Tibial nerve (tissue), 3 donors: Measurements from ENCODE around the gene PTPN3.

Experiments
- CTCF ChIP-seq, 5 experiments: fragments of 200-600 bp in 3 of 5; fragments of 450-650 bp in 2 of 5; sonication (generic) in 3 of 5; IDR thresholded peaks; one replicate each; pipeline ENCODE4 v1.5.1; 2016 to 2019; ENCODE audit warnings: antibody characterized with exemption in 5 of 5, mild to moderate bottlenecking in 3 of 5, moderate library complexity in 2 of 5
- POLR2A ChIP-seq, 2 donors: fragments of 450-650 bp; IDR thresholded peaks; one replicate each; pipeline ENCODE4 v1.6.1; 2017; ENCODE audit warnings: antibody characterized with exemption in 2 of 2, mild to moderate bottlenecking in 2 of 2, moderate library complexity in 2 of 2

DNA sequence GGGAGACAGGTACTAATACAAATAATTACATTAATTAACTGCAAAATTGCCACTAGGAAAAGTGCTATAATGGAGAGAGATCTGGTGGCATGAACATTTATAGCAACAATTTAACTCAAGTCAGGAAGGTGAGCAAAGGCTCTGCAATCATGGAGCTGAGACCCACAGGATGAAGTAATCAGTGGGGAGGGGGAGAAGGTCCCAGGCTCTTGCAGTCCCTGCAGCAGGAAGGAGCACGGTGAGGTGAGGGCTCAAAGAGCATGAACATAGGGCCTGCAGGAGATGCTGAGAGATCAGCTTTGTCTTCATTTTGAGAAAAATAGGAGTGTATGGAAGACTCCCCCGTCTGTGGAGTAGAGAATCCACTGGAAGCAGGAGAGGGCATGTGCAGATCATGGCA is 6.5 kb downstream of the PTPN3 start:
- TF ChIP-seq CTCF (IDR thresholded peaks at IDR 0.05) (no peak), POLR2A (IDR thresholded peaks at IDR 0.05) (no peak)
